CD4-positive, alpha-beta T cell (primary cell): ENCODE data around the gene BTBD1. TPM values are rescaled to one million over a fixed set of nuclear protein-coding genes. Genes with fewer than 3 reads are reported as not detected.

Experiments used
- ATAC-seq: fragments of 200-7000 bp; cut with Tn5 transposase; one replicate; pipeline ENCODE4 v1.10.0; 2022; ENCODE audit warnings: mild to moderate bottlenecking; ENCODE audit not compliant: poor library complexity
- CTCF ChIA-PET: fragments of 350-600 bp; sonication (Branson Sonifier 250); formaldehyde crosslinking; loops from one replicate; lab custom pipeline; 2021; ENCODE audit warnings: antibody characterized with exemption, inconsistent platforms; lab: Charles Lee
- POLR2A ChIA-PET: fragments of 350-600 bp; sonication (Branson Sonifier 250); formaldehyde crosslinking; loops from one replicate; lab custom pipeline; 2021; ENCODE audit warnings: antibody characterized with exemption, inconsistent platforms; lab: Charles Lee
- DNase-seq, 14 experiments: peaks; one replicate each; pipeline ENCODE4 v3.0.0-alpha.2; 2013 to 2020; ENCODE audit warnings: mixed read lengths in 2 of 14
- H3K27ac ChIP-seq, 2 donors: one replicate each; pipeline versions ENCODE4 v1.5.1 to v1.7.0; 2013; ENCODE audit warnings: low read length in 2 of 2, low read depth in 1 of 2, mild to moderate bottlenecking in 1 of 2
- H3K27me3 ChIP-seq, 2 experiments: 1 replicate in 1 of 2; 2 replicates in 1 of 2; pipeline versions ENCODE4 v1.6.1 to v1.7.0; 2013; ENCODE audit warnings: low read length in 2 of 2, control low read depth in 1 of 2, mild to moderate bottlenecking in 1 of 2, moderate library complexity in 1 of 2; ENCODE audit not compliant: insufficient read depth in 2 of 2, control insufficient read depth in 1 of 2
- H3K36me3 ChIP-seq: one replicate; pipeline ENCODE4 v1.6.1; 2013; ENCODE audit warnings: low read length, control low read depth; ENCODE audit not compliant: insufficient read depth
- H3K4me1 ChIP-seq: one replicate; pipeline ENCODE4 v1.6.1; 2013; ENCODE audit warnings: low read length, control low read depth; ENCODE audit not compliant: insufficient read depth
- H3K4me3 ChIP-seq: one replicate; pipeline ENCODE4 v1.5.1; 2013; ENCODE audit warnings: mild to moderate bottlenecking, low read length, moderate library complexity
- H3K9me3 ChIP-seq, 2 experiments: 1 replicate in 1 of 2; 2 replicates in 1 of 2; pipeline versions ENCODE4 v1.6.1 to v1.7.0; 2013; ENCODE audit warnings: low read length in 2 of 2, mild to moderate bottlenecking in 2 of 2, control low read depth in 1 of 2, moderate library complexity in 1 of 2; ENCODE audit not compliant: control insufficient read depth in 1 of 2, insufficient read depth in 1 of 2
- H3K27ac Mint-ChIP-seq: one replicate; pipeline ENCODE4 v1.8.0; 2020; ENCODE audit warnings: mixed read lengths
- H3K27me3 Mint-ChIP-seq: one replicate; pipeline ENCODE4 v1.8.0; 2021; ENCODE audit warnings: mixed read lengths
- H3K36me3 Mint-ChIP-seq: one replicate; pipeline ENCODE4 v1.8.0; 2021; ENCODE audit warnings: low read depth, mixed read lengths
- H3K4me1 Mint-ChIP-seq: one replicate; pipeline ENCODE4 v1.8.0; 2021; ENCODE audit warnings: low read depth, mixed read lengths
- H3K4me3 Mint-ChIP-seq: one replicate; pipeline ENCODE4 v1.8.0; 2020; ENCODE audit warnings: mild to moderate bottlenecking, mixed read lengths
- H3K9me3 Mint-ChIP-seq: one replicate; pipeline ENCODE4 v1.8.0; 2020; ENCODE audit warnings: mixed read lengths
- CTCF ChIP-seq: fragments of 200-600 bp; IDR thresholded peaks from one replicate; pipeline ENCODE4 v1.8.0; 2022; ENCODE audit warnings: antibody characterized with exemption, mild to moderate bottlenecking
- intact Hi-C, 2 experiments: fragments of 100-400 bp; cut with DNase I in 1 of 2; cut with micrococcal nuclease in 1 of 2; formaldehyde crosslinking; loops; one replicate each; pipeline versions ENCODE4 v1.15.1 to v1.9.0; 2023 to 2025; cut with DNase I, micrococcal nuclease
- total RNA-seq, 174 experiments: library from RNA in 2 of 174; stranded (reverse) in 2 of 174; gene quantifications; one replicate each; pipeline ENCODE4 v1.2.3 and lab custom pipeline; 2021 to 2026

Gene BTBD1
- total RNA-seq, 2 experiments from 2014 or later, result 26.3 to 27.5 TPM

GRCh38 chr15:82979726-82980125, 87.3 kb downstream of the BTBD1 start:
- ATAC-seq (no peak), DNase-seq (no peak)
- no peaks in the 10 kb centered on the region for H3K9me3 ChIP-seq
- H3K4me1 ChIP-seq, result no peaks in the 10 kb centered on the region
- H3K27me3 ChIP-seq, result no peaks in the 10 kb centered on the region
- intact Hi-C loops, result loop anchor here in 1 of 2 experiments (10.0 kb wide), 1 partner anchor 165 kb away; no protein-coding TSS in a partner anchor
- POLR2A ChIA-PET, result no interaction called here
- no peaks in the 10 kb centered on the region for H3K36me3 Mint-ChIP-seq
- no peak overlapping the region for H3K27ac ChIP-seq
- CTCF ChIA-PET, result no interaction called here
- H3K4me1 Mint-ChIP-seq, result no peaks in the 10 kb centered on the region
- no peak overlapping the region for H3K4me3 Mint-ChIP-seq
- no peaks in the 10 kb centered on the region for H3K9me3 Mint-ChIP-seq
- no peak overlapping the region for H3K4me3 ChIP-seq
- H3K27me3 Mint-ChIP-seq, result no peaks in the 10 kb centered on the region
- H3K36me3 ChIP-seq, result no peaks in the 10 kb centered on the region
- no peak overlapping the region for H3K27ac Mint-ChIP-seq
- no peak for TF ChIP-seq CTCF

- Mint-ChIP-seq H3K36me3 (no peaks in the 10 kb centered on the region), H3K9me3 (no peaks in the 10 kb centered on the region), H3K27me3 (no peaks in the 10 kb centered on the region), H3K27ac (no peak overlapping the region), H3K4me3 (no peak overlapping the region), H3K4me1 (no peaks in the 10 kb centered on the region)
- TF ChIP-seq CTCF, result no peak
- Histone ChIP-seq H3K36me3 (no peaks in the 10 kb centered on the region), H3K27me3 (no peaks in the 10 kb centered on the region), H3K27ac (no peak overlapping the region), H3K9me3 (no peaks in the 10 kb centered on the region), H3K4me3 (no peak overlapping the region), H3K4me1 (no peaks in the 10 kb centered on the region)
- no peak for DNase-seq
- intact Hi-C loops, result no loop called here
- POLR2A ChIA-PET, result no interaction called here
- CTCF ChIA-PET, result no interaction called here
- no peak for ATAC-seq
These were observed 88.6 kb downstream of the BTBD1 start for GRCh38 chr15:82978438-82978837.

GRCh38 chr15:82977076-82977475, 90.0 kb downstream of the BTBD1 start:
- H3K4me3 Mint-ChIP-seq, result no peak overlapping the region
- no peaks in the 10 kb centered on the region for H3K36me3 Mint-ChIP-seq

More at GRCh38 chr15:82977076-82977475, 90.0 kb downstream of the BTBD1 start:
- no peaks in the 10 kb centered on the region for H3K9me3 Mint-ChIP-seq
- no peaks in the 10 kb centered on the region for H3K4me1 Mint-ChIP-seq
- Histone ChIP-seq H3K27ac (no peak overlapping the region), H3K4me3 (no peak overlapping the region), H3K4me1 (no peaks in the 10 kb centered on the region), H3K9me3 (no peaks in the 10 kb centered on the region), H3K36me3 (no peaks in the 10 kb centered on the region), H3K27me3 (no peaks in the 10 kb centered on the region)
- TF ChIP-seq CTCF, result no peak
- ChIA-PET POLR2A (no interaction called here), CTCF (no interaction called here)
- intact Hi-C loops, result no loop called here
- DNase-seq, result no peak
- no peaks in the 10 kb centered on the region for H3K27me3 Mint-ChIP-seq
- no peak overlapping the region for H3K27ac Mint-ChIP-seq
- ATAC-seq, result no peak
